ENCODE data around the gene MARCHF10.

The MARCHF10 gene

GRCh38 chr17:62804025-62804424 is 4.1 kb downstream of the MARCHF10 start:
- peak overlapping the region; percentile 18 for H4K91ac ChIP-seq (ENCODE audit: low read length)
- no peak overlapping the region for H3K4me3 ChIP-seq (ENCODE audit: insufficient read depth in 1 of 2, low read depth in 1 of 2, low read length in 2 of 2)
- no peaks in the 10 kb centered on the region for H3K79me1 ChIP-seq (replicated peaks; ENCODE audit: low read length, poor library complexity, severe bottlenecking)
- no peak overlapping the region for H2BK120ac ChIP-seq (ENCODE audit: low read depth, low read length)
- no peak overlapping the region for H4K8ac ChIP-seq (ENCODE audit: low read length)
- no peak overlapping the region for H3K4ac ChIP-seq (ENCODE audit: low read depth in 1 of 2, low read length in 2 of 2)
- H2BK5ac ChIP-seq (ENCODE audit: low read depth, low read length, poor library complexity, severe bottlenecking) = no peak overlapping the region
- H3K4me2 ChIP-seq (ENCODE audit: low read length, poor library complexity, severe bottlenecking) = no peak overlapping the region
- peak overlapping the region; percentile 55 for H2AK5ac ChIP-seq (ENCODE audit: low read length, severe bottlenecking)
- no peak for DNase-seq
- no peaks in the 10 kb centered on the region for H3K36me3 ChIP-seq (ENCODE audit: control insufficient read depth in 1 of 2, insufficient read depth in 2 of 2, low read depth in 1 of 2, low read length in 2 of 2)
- no peak overlapping the region for H3K14ac ChIP-seq (ENCODE audit: low read length in 2 of 2)
- H2BK12ac ChIP-seq (ENCODE audit: low read length in 2 of 2) = no peak overlapping the region
- no peak overlapping the region for H3K23ac ChIP-seq (ENCODE audit: low read length in 2 of 2)
- no peak overlapping the region for H3K9ac ChIP-seq (ENCODE audit: low read length)
- H2AFZ ChIP-seq (ENCODE audit: low read depth, low read length) = no peak overlapping the region
- H3K27ac ChIP-seq (ENCODE audit: low read length, poor library complexity, severe bottlenecking) = no peak overlapping the region
- H3K18ac ChIP-seq (ENCODE audit: low read depth in 1 of 2, low read length in 2 of 2) = no peak overlapping the region
- H3K27me3 ChIP-seq (ENCODE audit: control insufficient read depth in 1 of 2, insufficient read depth in 1 of 2, low read length in 2 of 2) = peaks cover 0 to 19% of the 10 kb centered on the region in 2 experiments
- no peaks in the 10 kb centered on the region for H3K9me3 ChIP-seq (ENCODE audit: control insufficient read depth, low read length)
- H2BK15ac ChIP-seq (ENCODE audit: low read depth, poor library complexity, severe bottlenecking) = no peak overlapping the region
- H3K4me1 ChIP-seq (ENCODE audit: control insufficient read depth, insufficient read depth, low read depth, low read length) = peaks cover 15% of the 10 kb centered on the region
- 97% methylated on average over 12 of the region's 12 CpGs for WGBS

- Histone ChIP-seq H3K4ac (ENCODE audit: low read depth in 1 of 2, low read length in 2 of 2) (no peak overlapping the region), H4K8ac (ENCODE audit: low read length) (no peak overlapping the region), H4K91ac (ENCODE audit: low read length) (no peak overlapping the region), H3K18ac (ENCODE audit: low read depth in 1 of 2, low read length in 2 of 2) (no peak overlapping the region), H3K4me1 (ENCODE audit: control insufficient read depth, insufficient read depth, low read depth, low read length) (peaks cover 8% of the 10 kb centered on the region), H3K36me3 (ENCODE audit: control insufficient read depth in 1 of 2, insufficient read depth in 2 of 2, low read depth in 1 of 2, low read length in 2 of 2) (no peaks in the 10 kb centered on the region), H2BK120ac (ENCODE audit: low read depth, low read length) (no peak overlapping the region), H2BK12ac (ENCODE audit: low read length in 2 of 2) (no peak overlapping the region), H3K79me1 (replicated peaks; ENCODE audit: low read length, poor library complexity, severe bottlenecking) (no peaks in the 10 kb centered on the region), H3K9ac (ENCODE audit: low read length) (no peak overlapping the region), H3K27me3 (ENCODE audit: control insufficient read depth in 1 of 2, insufficient read depth in 1 of 2, low read length in 2 of 2) (peaks cover 0 to 18% of the 10 kb centered on the region in 2 experiments), H2BK15ac (ENCODE audit: low read depth, poor library complexity, severe bottlenecking) (no peak overlapping the region), H3K4me2 (ENCODE audit: low read length, poor library complexity, severe bottlenecking) (no peak overlapping the region), H3K27ac (ENCODE audit: low read length, poor library complexity, severe bottlenecking) (no peak overlapping the region), H2BK5ac (ENCODE audit: low read depth, low read length, poor library complexity, severe bottlenecking) (no peak overlapping the region), H3K9me3 (ENCODE audit: control insufficient read depth, low read length) (no peaks in the 10 kb centered on the region), H2AFZ (ENCODE audit: low read depth, low read length) (no peak overlapping the region), H3K4me3 (ENCODE audit: insufficient read depth in 1 of 2, low read depth in 1 of 2, low read length in 2 of 2) (no peak overlapping the region), H2AK5ac (ENCODE audit: low read length, severe bottlenecking) (no peak overlapping the region), H3K14ac (ENCODE audit: low read length in 2 of 2) (no peak overlapping the region), H3K23ac (ENCODE audit: low read length in 2 of 2) (no peak overlapping the region)
- WGBS = 78% methylated on average over 9 of the region's 9 CpGs
- peak; percentile 35 for DNase-seq
Measured at GRCh38 chr17:62802561-62803205, 5.4 kb downstream of the MARCHF10 start.

GRCh38 chr17:62801553-62802114 is 6.5 kb downstream of the MARCHF10 start:
- H3K4me3 ChIP-seq (ENCODE audit: insufficient read depth in 1 of 2, low read depth in 1 of 2, low read length in 2 of 2) = no peak overlapping the region
- no peak for DNase-seq

GRCh38 chr17:62800585-62800984 is 7.5 kb downstream of the MARCHF10 start:
- Histone ChIP-seq H2AK5ac (ENCODE audit: low read length, severe bottlenecking) (no peak overlapping the region), H3K4me1 (ENCODE audit: control insufficient read depth, insufficient read depth, low read depth, low read length) (peaks cover 6% of the 10 kb centered on the region), H2BK12ac (ENCODE audit: low read length in 2 of 2) (no peak overlapping the region), H3K27ac (ENCODE audit: low read length, poor library complexity, severe bottlenecking) (no peak overlapping the region), H2BK5ac (ENCODE audit: low read depth, low read length, poor library complexity, severe bottlenecking) (no peak overlapping the region), H3K18ac (ENCODE audit: low read depth in 1 of 2, low read length in 2 of 2) (no peak overlapping the region), H2AFZ (ENCODE audit: low read depth, low read length) (no peak overlapping the region), H3K4me3 (ENCODE audit: insufficient read depth in 1 of 2, low read depth in 1 of 2, low read length in 2 of 2) (no peak overlapping the region), H2BK15ac (ENCODE audit: low read depth, poor library complexity, severe bottlenecking) (no peak overlapping the region), H3K23ac (ENCODE audit: low read length in 2 of 2) (no peak overlapping the region), H3K9me3 (ENCODE audit: control insufficient read depth, low read length) (no peaks in the 10 kb centered on the region), H3K4me2 (ENCODE audit: low read length, poor library complexity, severe bottlenecking) (no peak overlapping the region), H3K4ac (ENCODE audit: low read depth in 1 of 2, low read length in 2 of 2) (no peak overlapping the region), H3K27me3 (ENCODE audit: control insufficient read depth in 1 of 2, insufficient read depth in 1 of 2, low read length in 2 of 2) (peaks cover 0 to 15% of the 10 kb centered on the region in 2 experiments), H3K14ac (ENCODE audit: low read length in 2 of 2) (no peak overlapping the region), H3K79me1 (replicated peaks; ENCODE audit: low read length, poor library complexity, severe bottlenecking) (no peaks in the 10 kb centered on the region), H4K8ac (ENCODE audit: low read length) (no peak overlapping the region), H2BK120ac (ENCODE audit: low read depth, low read length) (no peak overlapping the region), H4K91ac (ENCODE audit: low read length) (no peak overlapping the region), H3K36me3 (ENCODE audit: control insufficient read depth in 1 of 2, insufficient read depth in 2 of 2, low read depth in 1 of 2, low read length in 2 of 2) (no peaks in the 10 kb centered on the region), H3K9ac (ENCODE audit: low read length) (no peak overlapping the region)
- 67% methylated on average over 7 of the region's 7 CpGs for WGBS
- DNase-seq = peak; percentile 80

More at GRCh38 chr17:62801553-62802114, 6.5 kb downstream of the MARCHF10 start:
- H3K79me1 ChIP-seq (replicated peaks; ENCODE audit: low read length, poor library complexity, severe bottlenecking) = no peaks in the 10 kb centered on the region
- H2AK5ac ChIP-seq (ENCODE audit: low read length, severe bottlenecking) = no peak overlapping the region
- no peak overlapping the region for H3K4ac ChIP-seq (ENCODE audit: low read depth in 1 of 2, low read length in 2 of 2)
- H3K27ac ChIP-seq (ENCODE audit: low read length, poor library complexity, severe bottlenecking) = no peak overlapping the region
- H4K8ac ChIP-seq (ENCODE audit: low read length) = no peak overlapping the region
- no peak overlapping the region for H2BK5ac ChIP-seq (ENCODE audit: low read depth, low read length, poor library complexity, severe bottlenecking)
- no peak overlapping the region for H2BK120ac ChIP-seq (ENCODE audit: low read depth, low read length)
- no peak overlapping the region for H3K9ac ChIP-seq (ENCODE audit: low read length)
- no peak overlapping the region for H3K14ac ChIP-seq (ENCODE audit: low read length in 2 of 2)
- no peak overlapping the region for H3K23ac ChIP-seq (ENCODE audit: low read length in 2 of 2)
- H4K91ac ChIP-seq (ENCODE audit: low read length) = no peak overlapping the region
- H3K18ac ChIP-seq (ENCODE audit: low read depth in 1 of 2, low read length in 2 of 2) = no peak overlapping the region
- 87% methylated on average over 7 of the region's 7 CpGs for WGBS
- H2AFZ ChIP-seq (ENCODE audit: low read depth, low read length) = no peak overlapping the region
- H3K27me3 ChIP-seq (ENCODE audit: control insufficient read depth in 1 of 2, insufficient read depth in 1 of 2, low read length in 2 of 2) = peaks cover 0 to 15% of the 10 kb centered on the region in 2 experiments
- no peaks in the 10 kb centered on the region for H3K36me3 ChIP-seq (ENCODE audit: control insufficient read depth in 1 of 2, insufficient read depth in 2 of 2, low read depth in 1 of 2, low read length in 2 of 2)
- H3K9me3 ChIP-seq (ENCODE audit: control insufficient read depth, low read length) = no peaks in the 10 kb centered on the region
- H2BK12ac ChIP-seq (ENCODE audit: low read length in 2 of 2) = no peak overlapping the region
- peaks cover 7% of the 10 kb centered on the region for H3K4me1 ChIP-seq (ENCODE audit: control insufficient read depth, insufficient read depth, low read depth, low read length)
- no peak overlapping the region for H2BK15ac ChIP-seq (ENCODE audit: low read depth, poor library complexity, severe bottlenecking)
- H3K4me2 ChIP-seq (ENCODE audit: low read length, poor library complexity, severe bottlenecking) = no peak overlapping the region

All from mesenchymal stem cell (in vitro differentiated cells and primary cell).